Transverse colon (tissue), 4 donors: Measurements from ENCODE around the gene SLK.

ENCODE experiments used
- EP300 ChIP-seq: sonication (generic); formaldehyde crosslinking; IDR thresholded peaks from one replicate; pipeline ENCODE4 v1.6.1; 2017; ENCODE audit warnings: antibody characterized with exemption, low read depth
- POLR2A ChIP-seq: fragments of 450-650 bp; IDR thresholded peaks from one replicate; pipeline ENCODE4 v1.6.1; 2016; ENCODE audit warnings: antibody characterized with exemption, mild to moderate bottlenecking, moderate library complexity
- POLR2AphosphoS5 ChIP-seq, 3 donors: sonication (generic); formaldehyde crosslinking; IDR thresholded peaks; one replicate each; pipeline ENCODE4 v1.6.1; 2016; ENCODE audit warnings: antibody characterized with exemption in 3 of 3
- TF ChIP-seq, protein P1 (sequence below), 5 experiments: fragments of 200-600 bp in 3 of 5; fragments of 450-650 bp in 2 of 5; sonication (generic) in 3 of 5; IDR thresholded peaks; 1 replicate in 2 of 5; 2 replicates in 3 of 5; pipeline ENCODE4 v1.5.1; 2016 to 2017; ENCODE audit warnings: antibody characterized with exemption in 5 of 5, inconsistent platforms in 3 of 5, mild to moderate bottlenecking in 2 of 5, moderate library complexity in 1 of 5

DNA sequence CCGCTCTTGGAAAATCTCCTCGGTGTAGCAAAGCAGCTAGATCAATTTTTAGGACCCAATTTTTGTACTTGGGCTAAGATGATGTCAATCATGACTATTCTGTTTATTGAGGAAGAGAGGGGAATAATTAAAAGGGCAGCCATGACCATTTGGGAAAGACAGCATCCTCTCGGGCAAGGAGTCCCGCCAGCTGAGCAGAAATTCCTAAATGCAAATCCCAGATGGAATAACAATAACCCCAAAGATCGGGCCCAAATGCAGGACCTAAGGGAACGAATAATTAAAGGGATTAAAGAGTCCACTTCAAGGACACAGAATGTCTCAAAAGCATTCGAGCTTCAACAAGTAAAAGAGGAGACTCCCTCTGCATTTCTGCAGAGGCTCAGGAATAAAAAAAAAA is 100.0 kb downstream of the SLK start:
- TF ChIP-seq, protein P1, sequence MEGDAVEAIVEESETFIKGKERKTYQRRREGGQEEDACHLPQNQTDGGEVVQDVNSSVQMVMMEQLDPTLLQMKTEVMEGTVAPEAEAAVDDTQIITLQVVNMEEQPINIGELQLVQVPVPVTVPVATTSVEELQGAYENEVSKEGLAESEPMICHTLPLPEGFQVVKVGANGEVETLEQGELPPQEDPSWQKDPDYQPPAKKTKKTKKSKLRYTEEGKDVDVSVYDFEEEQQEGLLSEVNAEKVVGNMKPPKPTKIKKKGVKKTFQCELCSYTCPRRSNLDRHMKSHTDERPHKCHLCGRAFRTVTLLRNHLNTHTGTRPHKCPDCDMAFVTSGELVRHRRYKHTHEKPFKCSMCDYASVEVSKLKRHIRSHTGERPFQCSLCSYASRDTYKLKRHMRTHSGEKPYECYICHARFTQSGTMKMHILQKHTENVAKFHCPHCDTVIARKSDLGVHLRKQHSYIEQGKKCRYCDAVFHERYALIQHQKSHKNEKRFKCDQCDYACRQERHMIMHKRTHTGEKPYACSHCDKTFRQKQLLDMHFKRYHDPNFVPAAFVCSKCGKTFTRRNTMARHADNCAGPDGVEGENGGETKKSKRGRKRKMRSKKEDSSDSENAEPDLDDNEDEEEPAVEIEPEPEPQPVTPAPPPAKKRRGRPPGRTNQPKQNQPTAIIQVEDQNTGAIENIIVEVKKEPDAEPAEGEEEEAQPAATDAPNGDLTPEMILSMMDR (IDR thresholded peaks at IDR 0.05): no peak
- no peak for TF ChIP-seq EP300
- no peak for TF ChIP-seq POLR2A
- TF ChIP-seq POLR2AphosphoS5 (IDR thresholded peaks at IDR 0.05): no peak
